GM21619 (cell line): ENCODE data around the gene C1orf159.

ENCODE experiments used
- ATAC-seq: cut with Tn5 transposase; IDR thresholded peaks from one replicate; pipeline ENCODE4 v1.9.1; 2021; ENCODE audit not compliant: unreplicated experiment

C1orf159 gene

GRCh38 chr1:1092894-1093609, 22.8 kb downstream of the C1orf159 start:
- ATAC-seq: no peak

- ATAC-seq: no peak
These were observed 23.6 kb downstream of the C1orf159 start for GRCh38 chr1:1092149-1092855.

GRCh38 chr1:1091344-1092148, 24.3 kb downstream of the C1orf159 start:
- no peak for ATAC-seq

GRCh38 chr1:1090424-1091343, 25.2 kb downstream of the C1orf159 start:
- no peak for ATAC-seq

GRCh38 chr1:1089731-1090423, 26.0 kb downstream of the C1orf159 start:
- no peak for ATAC-seq

- no peak for ATAC-seq
These were observed 26.8 kb downstream of the C1orf159 start for GRCh38 chr1:1088801-1089680.

GRCh38 chr1:1088029-1088800, 27.7 kb downstream of the C1orf159 start:
- no peak for ATAC-seq

- ATAC-seq: no peak
These were observed 28.4 kb downstream of the C1orf159 start for GRCh38 chr1:1087351-1088028.

GRCh38 chr1:1086911-1087341, 29.0 kb downstream of the C1orf159 start:
- no peak for ATAC-seq

- no peak for ATAC-seq
These were observed 29.7 kb downstream of the C1orf159 start for GRCh38 chr1:1085911-1086841.

- ATAC-seq: no peak
These were observed 30.6 kb downstream of the C1orf159 start for GRCh38 chr1:1085171-1085841.

- no peak for ATAC-seq
These were observed 31.3 kb downstream of the C1orf159 start for GRCh38 chr1:1084372-1085170.

GRCh38 chr1:1083416-1084371, 32.2 kb downstream of the C1orf159 start:
- no peak for ATAC-seq

- ATAC-seq: no peak
These were observed 33.0 kb downstream of the C1orf159 start for GRCh38 chr1:1082776-1083415.
